NCI-H524 treated with DMSO at 0.1 percent for 48 hours (cell line): ENCODE data around the gene E4F1.
A peak's percentile ranks its signal among the peaks of the same experiment; 100 is the strongest.
"Not testable (repeated sequence)": the region's sequence is repeated elsewhere in the genome, so short reads cannot be mapped to it uniquely, and the experiment has no call there.

Source experiments
- DNase-seq: peaks from one replicate; lab custom pipeline; 2025; lab: John Stamatoyannopoulos, UW

E4F1 gene

DNA sequence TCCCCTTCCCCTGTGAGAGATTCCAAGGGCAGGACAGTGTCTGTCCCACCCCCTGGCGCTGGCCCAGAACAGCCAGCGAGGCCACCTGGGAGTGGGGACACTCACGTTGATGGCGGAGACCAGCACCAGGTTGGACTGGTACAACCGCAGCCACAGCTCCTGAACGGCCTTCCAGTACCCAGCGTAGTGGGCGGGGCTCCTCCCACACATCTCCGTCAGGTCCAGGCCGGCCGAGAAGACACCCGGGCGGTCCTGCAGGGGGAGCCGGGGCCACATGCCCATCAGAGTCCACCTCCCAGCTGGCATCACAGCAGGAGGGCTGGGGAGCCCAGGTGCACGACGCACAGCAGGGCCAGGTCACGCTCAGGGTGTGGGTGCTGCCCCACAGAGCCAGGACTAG is 20.9 kb downstream of the E4F1 start:
- DNase-seq, result peak; percentile 23

DNA sequence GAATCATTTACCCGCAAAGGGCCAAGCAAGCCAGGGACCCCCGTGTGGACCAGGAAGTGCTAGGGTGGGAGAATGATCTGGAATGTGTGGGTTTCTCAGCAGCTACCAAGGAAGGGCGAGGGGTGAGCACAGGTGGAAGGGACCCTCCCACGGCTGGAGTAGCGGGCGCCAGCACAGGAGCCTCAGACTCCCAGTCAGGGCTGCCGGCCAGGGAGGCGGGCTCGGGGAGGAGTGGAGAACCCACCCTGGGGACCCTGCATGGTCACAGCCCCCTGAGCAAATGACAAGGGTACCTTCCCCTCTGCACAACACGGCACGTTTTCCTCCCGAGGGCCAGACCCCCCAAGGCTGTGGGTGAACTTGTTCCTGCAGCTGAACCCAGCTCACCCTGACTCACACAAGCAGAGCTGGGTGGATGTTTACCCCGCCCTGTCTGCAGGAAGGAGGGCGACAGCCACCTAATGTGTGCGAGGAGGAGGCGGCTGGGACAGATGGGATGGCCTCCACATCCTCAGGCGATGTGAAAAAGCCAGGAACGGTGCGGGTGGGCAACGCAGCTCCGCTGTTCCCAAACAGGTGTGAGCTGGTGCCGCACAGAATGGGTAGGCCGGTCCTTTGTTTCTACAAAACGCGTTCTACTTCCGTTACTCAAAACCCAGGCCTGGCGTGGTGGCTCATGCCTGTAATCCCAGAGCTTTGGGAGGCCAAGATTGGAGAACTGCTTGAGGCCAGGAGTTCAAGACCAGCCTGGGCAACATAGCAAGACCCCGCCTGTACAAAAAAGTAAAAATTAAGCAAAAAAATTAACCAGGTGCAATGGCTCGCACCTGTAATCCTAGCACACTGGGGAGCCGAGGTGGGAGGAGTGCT is 21.8 kb downstream of the E4F1 start:
- no peak for DNase-seq

DNA sequence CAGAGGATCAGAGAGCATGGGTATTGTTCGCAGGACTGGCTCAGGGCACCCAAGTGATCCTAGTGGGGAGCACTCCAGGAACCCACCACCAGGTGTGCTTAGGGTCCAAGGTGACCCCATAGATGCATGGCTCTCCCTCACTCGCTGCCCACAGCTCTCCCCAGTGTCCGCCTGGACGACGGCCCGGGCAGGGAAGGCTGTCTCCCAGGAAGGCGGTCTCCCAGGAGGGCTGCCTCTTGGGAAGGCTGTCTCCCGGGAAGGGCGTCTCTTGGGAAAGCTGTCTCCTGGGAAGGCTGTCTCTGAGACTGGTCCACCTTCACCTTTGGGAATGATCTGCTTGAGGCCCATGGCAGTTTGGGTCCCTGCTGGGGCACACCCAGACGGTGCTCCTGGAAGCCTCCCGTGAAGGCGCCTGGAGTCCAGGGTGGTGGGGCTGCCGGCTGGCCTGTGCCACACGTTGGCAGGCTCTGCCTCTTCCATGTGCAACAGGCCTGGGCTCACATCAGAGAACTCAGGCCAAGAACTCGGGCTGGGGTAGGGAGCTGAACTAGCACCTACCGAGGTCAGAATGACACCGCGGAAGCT is 23.0 kb downstream of the E4F1 start:
- DNase-seq, result no peak

DNA sequence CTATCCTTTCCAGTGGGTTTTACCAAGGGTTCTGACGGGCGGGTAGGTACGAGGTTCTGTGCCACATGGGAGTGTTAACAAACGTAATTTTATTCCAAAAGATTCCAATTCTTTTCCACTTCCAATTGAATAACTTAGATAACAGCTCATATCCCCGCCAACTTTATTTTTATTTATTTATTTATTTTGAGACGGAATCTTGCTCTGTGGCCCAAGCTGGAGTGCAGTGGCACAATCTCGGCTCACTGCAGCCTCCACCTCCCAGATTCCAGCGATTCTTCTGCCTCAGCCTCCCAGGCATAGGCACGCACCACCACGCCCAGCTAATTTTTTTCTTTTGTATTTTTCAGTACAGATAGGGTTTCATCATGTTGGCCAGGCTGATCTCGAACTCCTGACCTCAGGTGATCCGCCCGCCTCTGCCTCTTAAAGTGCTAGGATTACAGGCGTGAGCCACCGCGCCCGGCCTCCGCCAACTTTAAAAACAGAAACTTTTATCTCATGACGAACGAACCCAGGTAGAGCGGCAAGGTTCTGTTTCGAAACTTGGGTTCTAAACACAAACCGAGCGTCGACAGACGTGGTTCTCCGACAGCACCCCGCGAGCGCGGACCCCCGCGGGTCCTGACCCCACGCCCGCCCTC is 27.4 kb downstream of the E4F1 start:
- DNase-seq, result no peak

DNA sequence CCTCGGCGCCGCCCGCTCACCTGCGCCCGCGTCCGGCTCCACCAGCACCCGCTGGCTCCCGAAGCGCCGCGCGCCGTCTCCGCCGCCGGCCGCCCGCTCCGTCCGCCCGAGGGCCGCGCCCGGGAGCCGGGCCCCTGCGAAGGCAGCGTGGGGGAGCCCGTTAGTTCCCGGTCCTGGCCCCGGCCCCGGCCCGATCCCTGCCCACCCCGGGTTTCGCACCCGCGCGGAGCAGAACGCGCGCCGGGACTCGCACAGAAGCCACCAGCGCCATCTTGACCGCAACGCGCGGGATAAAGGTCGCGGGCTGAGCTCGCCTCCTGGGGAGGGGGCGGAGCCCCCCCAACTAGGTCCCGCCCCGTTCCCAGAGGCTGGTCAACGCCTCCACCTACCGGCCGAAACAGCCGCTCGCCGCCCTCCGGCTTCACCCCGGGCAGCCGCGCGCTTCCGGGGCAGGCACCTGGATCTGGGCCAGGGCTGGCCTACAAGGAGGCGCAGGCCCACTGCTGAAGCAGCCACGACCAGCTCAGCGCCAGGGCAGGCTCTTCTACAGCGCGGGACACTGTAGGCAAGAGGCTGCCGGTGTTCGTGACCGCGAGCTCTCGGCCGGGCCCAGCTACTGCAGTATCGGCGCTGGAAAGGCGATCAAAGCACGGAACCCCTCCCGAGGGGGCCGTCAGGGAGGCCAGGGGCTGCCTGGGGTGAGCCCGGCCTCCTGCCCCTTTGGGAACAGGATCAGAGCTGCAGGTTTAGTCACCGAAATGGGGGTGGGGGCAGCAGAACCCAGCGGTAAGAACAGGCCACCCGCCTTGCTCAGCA is 28.1 kb downstream of the E4F1 start, which contains the start of gene ECI1:
ECI1 (minus strand) TSS at position 292 of the 816 bp plus-strand sequence; CDS start at position 271, 21 bp downstream.
- peak; percentile 75 for DNase-seq

DNA sequence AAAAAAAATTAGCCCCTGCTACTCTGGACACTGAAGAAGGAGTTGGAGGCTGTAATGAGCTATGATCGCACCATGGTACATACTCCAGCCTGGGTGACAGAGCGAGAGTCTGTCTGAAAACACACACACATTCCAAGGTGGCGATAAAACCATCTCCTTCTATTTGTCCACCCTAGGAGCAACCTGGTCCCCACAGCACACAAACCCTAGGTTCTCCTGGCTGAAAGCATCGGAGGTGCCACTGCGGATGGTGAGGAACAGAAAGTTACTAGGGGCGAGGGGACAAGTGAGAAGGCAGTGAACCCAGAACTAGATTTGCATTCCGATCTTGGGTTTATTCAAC is 29.4 kb downstream of the E4F1 start:
- DNase-seq, result no peak

DNA sequence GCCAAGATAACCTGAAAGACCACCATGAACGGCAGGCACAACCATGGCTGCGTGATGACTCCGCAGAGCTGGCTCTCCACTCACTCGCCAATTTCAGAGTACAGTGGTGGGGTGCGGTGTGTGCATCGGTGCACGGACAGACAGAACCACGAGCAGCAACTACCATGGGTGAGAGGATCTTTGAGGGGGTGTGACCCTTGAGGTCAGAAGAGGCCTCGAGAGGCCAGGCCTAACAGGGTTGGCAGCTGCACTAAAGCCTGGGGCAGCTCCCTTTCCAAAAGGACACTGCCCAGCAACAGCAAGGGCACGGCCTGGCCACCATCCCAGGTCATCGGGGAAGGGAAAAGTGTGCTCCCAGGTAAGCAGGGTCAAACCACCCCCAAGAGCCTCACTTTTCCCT is 29.9 kb downstream of the E4F1 start:
- no peak for DNase-seq

DNA sequence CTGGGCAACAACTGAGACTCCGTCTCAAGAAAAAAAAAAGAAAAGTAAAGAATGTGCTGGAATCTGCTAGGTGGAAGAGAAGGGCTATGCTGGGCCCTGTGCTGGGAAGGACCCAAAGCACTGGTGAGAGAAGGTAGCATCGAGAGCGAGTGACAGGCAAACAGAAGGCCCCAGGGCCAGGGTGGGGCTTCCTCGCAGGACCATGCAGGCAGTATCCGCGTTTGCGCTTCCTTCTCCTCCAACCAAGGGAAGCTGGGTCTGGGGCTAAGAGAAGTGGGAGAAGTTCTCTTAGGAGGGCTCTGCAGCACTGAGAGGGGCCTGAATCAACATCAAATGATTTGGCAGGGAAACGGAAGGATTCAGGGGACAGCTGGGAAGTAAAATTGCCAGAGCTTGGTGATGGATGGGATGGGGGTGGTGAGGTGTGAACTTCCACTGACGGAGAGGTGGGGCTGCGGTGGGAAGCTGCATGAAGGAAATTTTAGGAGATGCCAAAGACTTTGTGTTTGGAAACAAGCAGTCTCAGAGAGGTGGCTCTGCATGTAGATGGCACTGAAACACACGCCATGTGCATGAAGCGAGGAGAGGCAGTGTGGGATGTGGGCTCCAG is 33.2 kb downstream of the E4F1 start:
- DNase-seq, result no peak

DNA sequence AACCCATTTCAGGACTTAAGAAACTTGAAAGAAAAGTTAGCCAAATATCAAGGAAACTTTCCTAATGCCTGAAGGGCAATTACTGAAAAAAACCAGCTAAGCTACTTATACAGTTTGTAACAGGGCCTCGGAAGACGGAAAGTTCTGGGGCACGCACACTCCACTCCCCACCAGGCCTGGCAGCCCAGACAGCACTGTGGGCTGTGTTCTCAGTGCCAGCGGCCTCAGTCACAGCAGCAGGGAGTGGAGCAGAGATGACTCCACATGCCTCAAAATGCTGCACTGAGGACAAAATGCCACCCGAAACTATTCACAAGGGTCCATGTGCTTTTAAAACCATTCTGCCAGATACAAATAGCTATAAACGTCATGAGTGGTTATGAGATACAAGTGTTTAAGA is 34.3 kb downstream of the E4F1 start:
- no peak for DNase-seq

DNA sequence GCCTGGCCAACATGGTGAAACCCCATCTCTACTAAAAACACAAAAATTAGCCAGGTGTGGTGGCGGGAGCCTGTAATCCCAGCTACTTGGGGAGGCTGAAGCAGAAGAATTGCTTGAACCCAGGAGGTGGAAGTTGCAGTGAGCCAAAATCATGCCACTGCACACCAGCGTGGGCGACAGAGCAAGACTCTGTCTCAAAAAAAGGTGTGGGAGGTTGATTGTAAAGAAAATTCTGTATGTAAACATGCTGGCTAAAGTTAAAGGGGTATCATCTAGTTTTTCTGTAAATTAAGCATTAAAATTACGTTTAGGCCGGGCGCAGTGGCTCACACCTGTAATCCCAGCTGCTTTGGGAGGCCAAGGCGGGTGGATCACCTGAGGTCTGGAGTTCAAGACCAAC is 35.1 kb downstream of the E4F1 start:
- DNase-seq, result not testable (repeated sequence)

DNA sequence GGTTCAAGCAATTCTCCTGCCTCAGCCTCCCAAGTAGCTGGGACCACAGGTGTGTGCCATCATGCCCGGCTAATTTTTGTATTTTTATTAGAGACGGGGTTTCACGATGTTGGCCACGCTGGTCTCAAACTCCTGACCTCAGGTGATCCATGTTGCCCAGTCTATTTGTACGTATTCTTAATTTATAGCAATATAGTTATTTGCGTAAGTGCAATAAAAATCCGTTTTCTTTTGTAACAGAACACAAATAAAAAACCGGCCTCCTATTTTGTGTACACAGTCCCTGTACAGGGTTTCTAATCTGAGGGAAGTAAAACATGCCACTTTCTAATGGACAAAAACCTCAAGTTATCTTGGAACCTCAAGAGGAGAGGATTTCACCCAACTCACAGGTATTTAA is 36.9 kb downstream of the E4F1 start:
- DNase-seq, result no peak

DNA sequence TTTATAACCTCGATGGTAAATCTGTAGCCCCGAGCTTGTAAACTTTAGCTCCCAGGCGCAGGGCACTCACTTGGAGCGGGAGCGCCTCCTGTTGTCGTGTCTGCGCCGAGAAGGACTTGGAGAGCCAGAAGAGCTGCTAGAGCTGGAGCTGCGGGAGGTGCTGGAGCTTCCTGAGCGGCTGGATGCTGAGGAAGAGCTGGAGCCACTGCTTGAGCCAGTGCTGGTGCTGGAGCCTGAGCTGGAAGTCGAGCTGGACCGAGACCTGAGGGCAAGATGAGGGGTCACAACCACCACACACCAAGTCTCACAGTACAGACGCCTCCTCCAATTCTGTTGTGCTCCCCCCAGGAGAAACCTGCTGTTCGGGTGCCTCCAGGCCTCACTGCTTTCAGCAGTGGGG is 39.6 kb downstream of the E4F1 start:
- not testable (repeated sequence) for DNase-seq

DNA sequence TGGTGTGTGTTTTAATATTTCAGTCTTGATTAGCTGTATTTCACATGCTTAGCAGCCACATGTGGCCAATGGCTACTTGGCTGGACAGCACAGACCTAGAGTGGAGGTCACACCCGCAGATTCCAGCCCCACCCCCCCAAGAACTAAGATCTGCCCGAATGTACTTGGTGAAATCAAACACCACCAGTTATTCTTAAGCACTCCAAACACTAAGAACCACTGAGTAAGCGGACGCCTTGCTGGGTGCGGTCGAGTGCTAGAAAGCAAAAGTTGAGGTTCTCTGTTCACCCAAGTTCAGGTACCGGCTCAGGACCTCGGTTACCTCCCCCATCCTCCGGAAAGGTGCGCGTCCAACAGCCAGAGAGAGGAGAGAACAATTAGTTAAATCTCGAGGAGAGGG is 43.5 kb downstream of the E4F1 start:
- DNase-seq, result not testable (repeated sequence)

DNA sequence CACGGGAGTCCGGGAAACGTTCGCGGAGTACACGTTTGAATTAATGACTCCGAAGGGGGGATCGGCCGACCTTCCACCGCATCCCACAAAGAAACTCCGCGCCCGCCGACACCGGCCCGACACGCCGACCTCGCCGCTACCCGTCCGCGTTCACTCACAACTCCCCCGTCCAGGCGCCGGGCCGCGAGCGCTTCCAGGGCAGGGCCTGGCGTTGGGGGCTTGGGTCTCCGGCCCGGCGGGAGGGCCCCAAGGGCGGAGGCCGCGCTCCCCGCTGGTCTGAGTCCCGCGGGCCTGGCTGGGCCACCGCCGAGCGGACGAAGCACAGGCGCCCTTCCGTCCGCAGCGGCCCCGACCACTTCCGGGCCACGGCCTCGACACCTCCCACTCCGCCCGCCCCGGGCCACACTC is 44.1 kb downstream of the E4F1 start:
- not testable (repeated sequence) for DNase-seq

DNA sequence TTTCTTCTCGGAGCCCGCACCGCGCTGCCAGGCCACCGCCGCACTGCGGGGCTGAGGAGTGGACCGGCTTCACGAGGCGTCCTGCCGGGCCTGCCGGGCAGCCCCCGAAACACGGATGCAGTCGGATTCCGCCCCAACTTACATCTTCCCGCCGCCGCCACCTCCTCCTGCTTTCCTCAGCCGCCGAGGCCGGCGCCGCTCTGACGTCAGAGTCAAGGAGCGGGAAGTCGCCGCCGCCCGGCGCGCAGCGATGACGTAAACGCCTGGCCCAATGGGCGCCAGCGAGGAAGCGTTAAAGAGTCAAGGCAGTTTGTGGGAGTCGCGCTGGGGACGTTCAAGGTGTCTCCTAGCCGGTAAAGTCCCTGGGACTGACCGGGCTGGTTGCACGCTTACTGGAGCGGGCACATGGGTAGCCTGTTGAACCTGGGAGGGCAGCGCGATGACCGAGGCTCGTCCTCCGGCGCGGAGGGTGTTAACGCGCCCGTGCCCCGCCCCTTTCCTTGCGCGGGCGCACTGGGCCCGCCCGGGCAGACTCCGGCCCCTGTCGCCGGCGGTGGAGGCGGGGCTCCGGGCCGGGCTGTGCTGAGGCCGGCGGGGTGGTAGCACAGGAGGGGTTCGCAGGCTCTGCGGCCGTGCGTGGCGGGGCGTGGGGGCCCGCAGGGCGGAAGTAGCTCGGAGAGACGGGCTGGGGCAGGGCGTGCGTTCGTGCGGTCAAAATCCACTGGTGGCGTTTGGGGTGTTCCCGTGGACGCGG is 44.7 kb downstream of the E4F1 start, which contains the start of gene RNPS1:
RNPS1 (minus strand) TSS at position 214 of the 754 bp plus-strand sequence. CDS start 3,483 bp downstream, outside the sequence.
- DNase-seq, result peak; percentile 66

DNA sequence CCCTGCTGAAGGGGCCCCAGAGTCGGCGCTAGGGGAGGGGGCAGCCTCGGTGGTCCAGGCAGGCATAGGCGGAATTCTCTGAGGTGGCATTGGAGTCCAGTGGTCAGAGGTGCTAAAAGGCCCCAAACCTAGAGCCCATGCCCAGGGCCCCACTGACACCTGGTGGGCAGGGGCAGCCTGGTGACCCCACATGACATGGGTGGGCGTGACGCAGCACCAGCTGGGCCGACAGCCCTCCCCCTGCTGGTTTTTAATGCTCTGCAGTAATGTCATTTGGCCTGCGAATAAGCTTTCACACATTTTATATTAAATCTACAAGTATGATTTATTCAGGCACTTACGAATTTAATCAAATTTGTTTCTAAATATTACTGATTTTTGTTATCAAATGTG is 46.7 kb downstream of the E4F1 start:
- DNase-seq, result no peak

DNA sequence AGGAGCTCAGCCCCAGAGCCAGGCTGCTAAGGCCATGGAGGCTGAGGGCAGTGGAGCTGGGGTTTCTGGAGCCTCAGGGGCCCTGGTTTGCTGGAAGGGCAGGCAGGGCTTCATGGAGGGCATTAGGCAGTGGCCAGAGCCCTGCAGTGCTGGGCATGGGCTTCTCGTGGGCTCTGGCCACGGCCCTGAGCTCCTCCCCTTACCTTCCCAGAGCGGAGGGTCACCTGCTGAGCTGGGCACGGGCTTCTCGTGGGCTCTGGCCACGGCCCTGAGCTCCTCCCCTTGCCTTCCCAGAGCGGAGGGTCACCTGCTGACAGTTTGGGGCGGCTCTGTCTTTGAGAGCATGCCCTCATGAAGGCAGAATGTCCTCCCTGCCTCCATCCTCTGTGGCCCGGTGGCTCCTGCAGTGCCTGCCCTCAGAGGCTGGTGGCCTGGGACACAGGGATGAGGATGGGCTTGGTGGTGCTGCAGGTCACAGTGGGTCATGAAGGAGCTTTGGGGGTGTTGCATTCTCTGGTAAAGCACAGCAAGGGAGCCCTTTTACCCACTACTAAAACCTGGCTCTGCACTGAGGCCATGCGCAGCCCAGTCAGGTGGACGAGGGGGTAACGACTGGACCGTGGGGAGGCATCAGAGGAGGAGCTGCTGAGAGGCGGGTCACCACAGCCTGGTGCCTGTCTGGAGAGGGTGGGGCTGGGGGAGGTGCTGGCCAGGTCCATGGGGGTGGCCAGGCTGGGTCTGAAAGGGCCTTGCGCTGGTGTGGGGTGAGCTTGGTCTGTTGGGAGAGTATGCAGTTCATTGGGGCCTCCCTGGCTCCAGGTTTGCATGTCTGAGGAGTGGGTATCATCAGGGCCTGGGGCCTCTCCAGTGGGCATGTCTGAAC is 47.4 kb downstream of the E4F1 start:
- no peak for DNase-seq

DNA sequence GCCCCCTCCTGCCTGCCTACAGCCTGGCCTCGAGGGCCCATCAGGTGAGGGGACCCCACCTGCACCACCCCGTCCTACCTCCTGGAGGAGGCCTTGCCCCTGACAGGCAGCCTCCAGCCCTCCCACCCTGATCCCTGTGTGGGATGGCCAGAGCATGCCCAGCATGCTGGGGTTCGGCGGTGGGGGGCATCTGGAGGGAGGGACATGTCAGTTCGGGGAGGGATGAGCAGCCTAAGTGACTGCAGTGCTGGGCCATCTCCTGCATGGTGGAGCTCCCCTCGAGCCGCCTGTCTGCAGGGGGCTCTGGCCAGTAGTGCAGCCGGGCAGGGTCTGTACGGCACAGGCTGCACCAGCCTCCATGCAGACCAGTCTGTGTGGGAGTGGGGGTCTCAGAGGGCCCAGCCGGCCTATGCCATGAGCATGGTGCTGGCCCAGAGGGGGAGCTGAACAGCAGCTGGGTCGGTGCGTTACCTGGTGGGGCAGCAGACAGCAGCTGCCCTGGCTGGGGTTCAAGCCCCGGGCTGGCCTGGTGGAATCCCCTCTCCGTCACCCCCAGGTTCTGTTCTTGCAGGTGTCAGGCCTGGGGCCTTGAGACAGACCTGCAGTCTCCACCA is 48.6 kb downstream of the E4F1 start:
- DNase-seq, result no peak

DNA sequence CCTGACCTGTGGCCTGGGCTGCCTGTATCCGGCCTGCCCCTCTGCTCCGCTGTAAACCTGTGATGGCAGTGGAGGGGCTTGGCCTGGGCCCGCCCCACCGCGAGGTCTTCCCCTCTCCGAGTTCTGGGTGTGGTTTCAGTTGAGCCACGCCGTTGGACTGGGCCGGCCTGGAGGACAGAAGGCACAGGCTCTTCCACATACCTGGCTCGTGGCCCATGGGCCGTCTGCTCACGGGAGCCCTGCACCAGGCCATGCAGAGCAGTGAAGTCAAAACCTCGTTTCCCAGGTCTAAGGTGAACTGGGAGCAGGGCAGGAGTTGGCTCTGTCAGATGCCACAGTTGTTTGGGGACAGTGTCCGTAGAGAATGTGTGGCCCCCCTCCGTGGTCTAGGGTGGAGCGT is 50.1 kb downstream of the E4F1 start:
- DNase-seq, result no peak

DNA sequence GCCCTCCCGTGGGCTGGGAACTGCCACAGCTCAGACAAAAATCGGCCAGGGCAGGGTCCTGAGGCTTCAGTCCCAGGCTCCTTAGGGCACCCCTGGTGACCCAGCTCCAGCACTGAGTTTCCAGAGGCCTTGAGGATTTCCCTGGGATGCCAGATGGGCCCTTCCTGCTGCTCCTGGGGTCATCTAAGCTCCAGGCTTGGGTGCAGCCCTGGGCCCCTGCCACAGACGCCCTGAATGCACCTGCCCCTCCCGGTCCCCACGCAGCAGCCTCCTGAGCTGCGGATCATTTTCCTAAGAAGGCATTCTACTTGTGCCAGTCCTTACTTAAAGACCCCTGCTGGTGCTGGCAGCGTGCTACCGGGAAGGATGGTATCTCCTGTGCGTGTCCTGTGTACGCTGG is 50.5 kb downstream of the E4F1 start:
- no peak for DNase-seq
